ENCODE measurements around the gene TMCO4.

GRCh38 chr1:19670787-19671186 lies 128.9 kb downstream of the TMCO4 start:
- TF ChIP-seq POLR2AphosphoS5 (IDR thresholded peaks at IDR 0.05; ENCODE audit: low read depth, low read length) (no peak), TAF1 (IDR thresholded peaks at IDR 0.05; ENCODE audit: borderline replicate concordance, insufficient read depth, low read length) (no peak)

Measured in PFSK-1 (cell line).